IMR-90 (cell line): ENCODE data around the gene EPS8. TPM values are rescaled to one million over a fixed set of nuclear protein-coding genes. Genes with fewer than 3 reads are reported as not detected.

Experiments used
- ATAC-seq: fragments of 200-7000 bp; cut with Tn5 transposase; 2 replicates; pipeline ENCODE4 v1.9.1; 2020; ENCODE audit warnings: low read depth, mild to moderate bottlenecking, moderate library complexity
- BruUV-seq: library from RNA; stranded (reverse); fragments of 400-500 nt; replicated peaks from 2 replicates; lab custom pipeline; 2021; lab: Mats Ljungman, UMichigan
- CTCF ChIA-PET: fragments of 300-600 bp; formaldehyde crosslinking; extraction: SDS; loops from one replicate; lab custom pipeline; 2021; ENCODE audit warnings: antibody characterized with exemption; lab: Yijun Ruan, JAX
- POLR2A ChIA-PET: fragments of 300-600 bp; sonication (Branson Sonifier 250); formaldehyde crosslinking; loops from one replicate; lab custom pipeline; 2022; ENCODE audit warnings: antibody characterized with exemption; ENCODE audit not compliant: unreplicated experiment; lab: Charles Lee
- DNase-seq: peaks from one replicate; pipeline ENCODE4 v3.0.0; 2013
- H2AFZ ChIP-seq: replicated peaks from 2 replicates; pipeline ENCODE3; 2013; ENCODE audit warnings: low read length, mild to moderate bottlenecking; ENCODE audit not compliant: poor library complexity
- H2AK5ac ChIP-seq: 2 replicates; pipeline ENCODE4 v1.6.1; 2013; ENCODE audit warnings: low read depth, low read length, inconsistent platforms
- H2AK9ac ChIP-seq: replicated peaks from 2 replicates; pipeline ENCODE3; 2013; ENCODE audit warnings: mild to moderate bottlenecking, low read depth, low read length, moderate library complexity; ENCODE audit not compliant: poor library complexity
- H2BK120ac ChIP-seq: 2 replicates; pipeline ENCODE4 v1.6.1; 2013; ENCODE audit warnings: low read depth, low read length, inconsistent platforms
- H2BK15ac ChIP-seq: 3 replicates; pipeline ENCODE4 v1.6.1; 2013; ENCODE audit warnings: low read depth, low read length, inconsistent platforms
- H2BK20ac ChIP-seq: 2 replicates; pipeline ENCODE4 v1.6.1; 2013; ENCODE audit warnings: low read depth, mild to moderate bottlenecking, inconsistent platforms, low read length, moderate library complexity
- H2BK5ac ChIP-seq: 2 replicates; pipeline ENCODE4 v1.6.1; 2013; ENCODE audit warnings: mild to moderate bottlenecking, low read depth, low read length, inconsistent platforms; ENCODE audit not compliant: poor library complexity, severe bottlenecking
- H3K14ac ChIP-seq: replicated peaks from 2 replicates; pipeline ENCODE4 v1.6.1; 2013; ENCODE audit warnings: low read depth, low read length, inconsistent platforms
- H3K18ac ChIP-seq: 2 replicates; pipeline ENCODE4 v1.6.1; 2013; ENCODE audit warnings: low read depth, low read length, control low read depth
- H3K23ac ChIP-seq: 2 replicates; pipeline ENCODE4 v1.6.1; 2013; ENCODE audit warnings: low read depth, low read length, inconsistent platforms
- H3K27ac ChIP-seq: 2 replicates; pipeline ENCODE4 v1.5.1; 2013; ENCODE audit warnings: mild to moderate bottlenecking, control low read depth, low read length; ENCODE audit not compliant: insufficient read depth
- H3K27me3 ChIP-seq: 2 replicates; pipeline ENCODE4 v1.6.1; 2013; ENCODE audit warnings: low read length; ENCODE audit not compliant: control insufficient read depth, insufficient read depth
- H3K36me3 ChIP-seq: 2 replicates; pipeline ENCODE4 v1.6.1; 2013; ENCODE audit warnings: low read length, mixed read lengths; ENCODE audit not compliant: control insufficient read depth, insufficient read depth
- H3K4ac ChIP-seq: 2 replicates; pipeline ENCODE4 v1.6.1; 2013; ENCODE audit warnings: low read depth, low read length, inconsistent platforms
- H3K4me1 ChIP-seq: 2 replicates; pipeline ENCODE4 v1.6.1; 2013; ENCODE audit warnings: low read length, mixed read lengths; ENCODE audit not compliant: control insufficient read depth, insufficient read depth
- H3K4me2 ChIP-seq: 2 replicates; pipeline ENCODE4 v1.6.1; 2013; ENCODE audit warnings: low read depth, mild to moderate bottlenecking, control low read depth, low read length, moderate library complexity
- H3K4me3 ChIP-seq: 2 replicates; pipeline ENCODE4 v1.5.1; 2013; ENCODE audit warnings: low read depth, mild to moderate bottlenecking, control low read depth, low read length, moderate library complexity; ENCODE audit not compliant: insufficient read depth
- H3K56ac ChIP-seq: 2 replicates; pipeline ENCODE4 v1.6.1; 2013; ENCODE audit warnings: low read length, inconsistent platforms; ENCODE audit not compliant: insufficient read depth; ENCODE audit errors: extremely low read depth
- H3K79me1 ChIP-seq, 2 experiments: 2 replicates each; pipeline ENCODE4 v1.6.1; 2013; ENCODE audit warnings: low read length in 2 of 2, inconsistent platforms in 1 of 2, low read depth in 1 of 2
- H3K9ac ChIP-seq: 2 replicates; pipeline ENCODE4 v1.6.1; 2013; ENCODE audit warnings: low read depth, low read length, control low read depth
- H3K9me1 ChIP-seq: 2 replicates; pipeline ENCODE4 v1.6.1; 2013; ENCODE audit warnings: low read length, inconsistent platforms; ENCODE audit not compliant: insufficient read depth
- H3K9me3 ChIP-seq: 2 replicates; pipeline ENCODE4 v1.6.1; 2013; ENCODE audit warnings: low read length; ENCODE audit not compliant: control insufficient read depth, insufficient read depth
- H4K20me1 ChIP-seq: 2 replicates; pipeline ENCODE4 v1.6.1; 2013; ENCODE audit warnings: low read length, inconsistent platforms; ENCODE audit not compliant: insufficient read depth
- H4K5ac ChIP-seq: 2 replicates; pipeline ENCODE4 v1.6.1; 2013; ENCODE audit warnings: mild to moderate bottlenecking, low read depth, low read length, control low read depth
- H4K8ac ChIP-seq, 2 experiments: 2 replicates each; pipeline ENCODE4 v1.6.1; 2013; ENCODE audit warnings: low read depth in 2 of 2, low read length in 2 of 2, control low read depth in 1 of 2, inconsistent platforms in 1 of 2
- H4K91ac ChIP-seq: 2 replicates; pipeline ENCODE4 v1.6.1; 2013; ENCODE audit warnings: low read depth, low read length, inconsistent platforms; ENCODE audit not compliant: insufficient read depth
- BHLHE40 ChIP-seq: fragments of 150-350 bp; IDR thresholded peaks from 2 replicates; pipeline ENCODE4 v1.6.1; 2016; ENCODE audit warnings: mild to moderate bottlenecking, low read depth, low read length
- CEBPB ChIP-seq: IDR thresholded peaks from 2 replicates; pipeline ENCODE4 v1.6.1; 2012; ENCODE audit warnings: low read depth, low read length, improper control_type of control experiment
- CHD1 ChIP-seq: IDR thresholded peaks from 2 replicates; pipeline ENCODE4 v1.6.1; 2012; ENCODE audit warnings: low read depth, low read length, improper control_type of control experiment
- FOS ChIP-seq: fragments of 150-350 bp; IDR thresholded peaks from 2 replicates; pipeline ENCODE4 v1.6.1; 2016; ENCODE audit warnings: low read depth, low read length
- MAFK ChIP-seq: IDR thresholded peaks from 2 replicates; pipeline ENCODE4 v1.6.1; 2012; ENCODE audit warnings: low read depth, low read length, improper control_type of control experiment
- MAZ ChIP-seq: IDR thresholded peaks from 2 replicates; pipeline ENCODE4 v1.6.1; 2012; ENCODE audit warnings: low read depth, mild to moderate bottlenecking, low read length, improper control_type of control experiment, moderate library complexity, borderline replicate concordance
- NFE2L2 ChIP-seq: fragments of 150-350 bp; IDR thresholded peaks from 2 replicates; pipeline ENCODE4 v1.6.1; 2016; ENCODE audit warnings: low read depth, mild to moderate bottlenecking, low read length
- POLR2A ChIP-seq: IDR thresholded peaks from 2 replicates; pipeline ENCODE4 v1.6.1; 2012; ENCODE audit warnings: mild to moderate bottlenecking, low read depth, low read length
- RCOR1 ChIP-seq: IDR thresholded peaks from 2 replicates; pipeline ENCODE4 v1.6.1; 2012; ENCODE audit warnings: mild to moderate bottlenecking, low read length, improper control_type of control experiment; ENCODE audit not compliant: insufficient replicate concordance
- SMC3 ChIP-seq: fragments of 150-350 bp; IDR thresholded peaks from 2 replicates; pipeline ENCODE4 v1.6.1; 2016; ENCODE audit warnings: low read depth, mild to moderate bottlenecking, antibody characterized with exemption, low read length, moderate library complexity
- WGBS, 2 experiments: methylation state at CpG; one replicate each; pipeline versions ENCODE4 v1.1.5 to v1.1.7; 2013; ENCODE audit warnings: missing lambda C conversion rate in 2 of 2; ENCODE audit not compliant: insufficient read length in 1 of 2; ENCODE audit errors: extremely low coverage in 2 of 2; 5-methylcytosine and 5-hydroxymethylcytosine counted together
- dilution Hi-C: fragments of 300-500 bp; cut with HindIII; formaldehyde crosslinking; loops from one replicate; pipeline ENCODE4 v1.14.3; 2018; ENCODE audit warnings: low sequenced_read_pairs; ENCODE audit not compliant: unreplicated experiment
- in situ Hi-C: fragments of 300-500 bp; cut with MboI; formaldehyde crosslinking; loops from 3 replicates; pipeline ENCODE4 v1.14.3; 2019; ENCODE audit warnings: low sequenced_read_pairs, inconsistent platforms, mixed read lengths
- intact Hi-C: fragments of 100-400 bp; cut with micrococcal nuclease; formaldehyde crosslinking; loops from 2 replicates; pipeline ENCODE4 v1.10.0; 2022
- polyA plus RNA-seq, 3 experiments: library from polyadenylated mRNA; depleted of rRNA; stranded (reverse); fragments of >200 nt; gene quantifications; 2 replicates each; pipeline ENCODE4 v1.2.3, GENCODE V29; 2012; ENCODE audit warnings: low replicate concordance in 1 of 3
- total RNA-seq: library from RNA; depleted of rRNA; stranded (reverse); fragments of >200 nt; gene quantifications from 2 replicates; pipeline ENCODE4 v1.2.3, GENCODE V29; 2012
- TF ChIP-seq, protein P1 (sequence below): conservative IDR thresholded peaks from 2 replicates; pipeline ENCODE4 v1.5.1; 2012; ENCODE audit warnings: mild to moderate bottlenecking, low read depth, low read length, improper control_type of control experiment
- TF ChIP-seq, protein P2 (sequence below): fragments of 150-350 bp; IDR thresholded peaks from 2 replicates; pipeline ENCODE4 v1.6.1; 2016; ENCODE audit warnings: low read depth, mild to moderate bottlenecking, low read length, moderate library complexity, borderline replicate concordance

The EPS8 gene
- total and polyA plus RNA-seq, 2 of the 4 experiments (the other 2 are of a cell fraction): 45.1 to 104 TPM

DNA sequence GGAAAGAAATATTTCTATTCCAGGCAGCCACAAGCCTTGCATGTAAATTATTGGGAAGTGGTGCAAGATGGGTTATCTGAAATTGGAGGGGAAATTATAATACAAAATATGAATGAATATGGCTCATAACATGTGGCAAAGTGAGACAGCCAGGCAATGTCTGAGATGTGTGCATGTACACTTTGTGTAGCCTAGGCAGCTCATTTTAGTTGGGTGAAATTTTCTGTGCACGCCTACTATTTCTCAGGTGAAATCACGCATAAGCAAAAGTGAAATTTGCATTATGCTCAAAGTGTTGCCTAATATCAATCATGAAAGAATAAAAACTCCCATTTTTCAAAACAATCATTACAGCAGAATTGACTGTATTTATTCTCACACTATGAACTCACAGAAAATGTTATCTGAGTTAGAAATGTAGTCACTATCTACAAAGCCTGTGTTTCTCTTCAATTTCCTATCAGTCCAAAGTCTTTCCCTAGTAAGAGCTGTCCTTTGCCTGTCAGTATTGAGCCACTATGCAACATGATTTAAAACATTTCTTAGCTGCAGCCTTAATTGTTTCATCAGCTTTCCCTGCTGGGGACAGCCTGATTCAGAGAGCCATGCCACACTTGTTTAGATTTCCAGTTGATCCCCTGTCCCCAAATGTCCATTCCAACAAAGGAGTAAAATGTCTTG is 80.7 kb downstream of the EPS8 start:
- H3K56ac ChIP-seq: no peak overlapping the region
- dilution Hi-C loops (no loop called here), in situ Hi-C loops (no loop called here), intact Hi-C loops (no loop called here)
- H3K18ac ChIP-seq: no peak overlapping the region
- no peak overlapping the region for H3K4ac ChIP-seq
- no peak overlapping the region for H3K27ac ChIP-seq
- no peak overlapping the region for H3K9ac ChIP-seq
- no peaks in the 10 kb centered on the region for H3K9me1 ChIP-seq
- H3K9me3 ChIP-seq: no peaks in the 10 kb centered on the region
- no peak overlapping the region for H2BK20ac ChIP-seq
- H2AK5ac ChIP-seq: no peak overlapping the region
- TF ChIP-seq POLR2A (no peak), MAZ (no peak), NFE2L2 (no peak), FOS (no peak), SMC3 (no peak), BHLHE40 (no peak), MAFK (no peak), CHD1 (no peak), CEBPB (no peak), RCOR1 (no peak)
- TF ChIP-seq, protein P1, sequence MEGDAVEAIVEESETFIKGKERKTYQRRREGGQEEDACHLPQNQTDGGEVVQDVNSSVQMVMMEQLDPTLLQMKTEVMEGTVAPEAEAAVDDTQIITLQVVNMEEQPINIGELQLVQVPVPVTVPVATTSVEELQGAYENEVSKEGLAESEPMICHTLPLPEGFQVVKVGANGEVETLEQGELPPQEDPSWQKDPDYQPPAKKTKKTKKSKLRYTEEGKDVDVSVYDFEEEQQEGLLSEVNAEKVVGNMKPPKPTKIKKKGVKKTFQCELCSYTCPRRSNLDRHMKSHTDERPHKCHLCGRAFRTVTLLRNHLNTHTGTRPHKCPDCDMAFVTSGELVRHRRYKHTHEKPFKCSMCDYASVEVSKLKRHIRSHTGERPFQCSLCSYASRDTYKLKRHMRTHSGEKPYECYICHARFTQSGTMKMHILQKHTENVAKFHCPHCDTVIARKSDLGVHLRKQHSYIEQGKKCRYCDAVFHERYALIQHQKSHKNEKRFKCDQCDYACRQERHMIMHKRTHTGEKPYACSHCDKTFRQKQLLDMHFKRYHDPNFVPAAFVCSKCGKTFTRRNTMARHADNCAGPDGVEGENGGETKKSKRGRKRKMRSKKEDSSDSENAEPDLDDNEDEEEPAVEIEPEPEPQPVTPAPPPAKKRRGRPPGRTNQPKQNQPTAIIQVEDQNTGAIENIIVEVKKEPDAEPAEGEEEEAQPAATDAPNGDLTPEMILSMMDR: no peak
- TF ChIP-seq, protein P2, sequence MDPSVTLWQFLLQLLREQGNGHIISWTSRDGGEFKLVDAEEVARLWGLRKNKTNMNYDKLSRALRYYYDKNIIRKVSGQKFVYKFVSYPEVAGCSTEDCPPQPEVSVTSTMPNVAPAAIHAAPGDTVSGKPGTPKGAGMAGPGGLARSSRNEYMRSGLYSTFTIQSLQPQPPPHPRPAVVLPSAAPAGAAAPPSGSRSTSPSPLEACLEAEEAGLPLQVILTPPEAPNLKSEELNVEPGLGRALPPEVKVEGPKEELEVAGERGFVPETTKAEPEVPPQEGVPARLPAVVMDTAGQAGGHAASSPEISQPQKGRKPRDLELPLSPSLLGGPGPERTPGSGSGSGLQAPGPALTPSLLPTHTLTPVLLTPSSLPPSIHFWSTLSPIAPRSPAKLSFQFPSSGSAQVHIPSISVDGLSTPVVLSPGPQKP: no peak
- no peak for DNase-seq
- H4K8ac ChIP-seq: no peak overlapping the region
- no peak overlapping the region for H2BK120ac ChIP-seq
- H3K36me3 ChIP-seq: peaks cover 3% of the 10 kb centered on the region; the same call in 1 of the 2 replicates
- no peaks in the 10 kb centered on the region for H3K27me3 ChIP-seq
- ChIA-PET POLR2A (no interaction called here), CTCF (no interaction called here)
- no TSS peak for BruUV-seq
- no peak for ATAC-seq
- H4K5ac ChIP-seq: no peak overlapping the region
- WGBS, 2 experiments: no CpG with 5 or more reads among the region's 2 CpGs
- peaks cover 3% of the 10 kb centered on the region; the same call in 1 of the 2 replicates for H4K20me1 ChIP-seq
- no peak overlapping the region for H2BK15ac ChIP-seq
- H2BK5ac ChIP-seq: no peak overlapping the region
- H3K23ac ChIP-seq: no peak overlapping the region
- H2AFZ ChIP-seq: no peak overlapping the region
- H3K79me1 ChIP-seq: peaks cover 16 to 48% of the 10 kb centered on the region in 2 experiments
- no peak overlapping the region for H3K4me3 ChIP-seq
- H3K14ac ChIP-seq: 0 out of 2 replicates have a peak overlapping the region, but pooled peaks have one; percentile 32
- peaks cover 2% of the 10 kb centered on the region for H3K4me1 ChIP-seq
- H2AK9ac ChIP-seq: no peak overlapping the region
- no peak overlapping the region for H3K4me2 ChIP-seq
- no peak overlapping the region for H4K91ac ChIP-seq
